SK-N-SH (cell line): ENCODE measurements around the gene TMEM163. TPM values are rescaled to one million over a fixed set of nuclear protein-coding genes. Genes with fewer than 3 reads are reported as not detected.

Experiments used
- CTCF ChIA-PET: fragments of 300-600, 350-600 bp; formaldehyde crosslinking; extraction: SDS; loops from one replicate; lab custom pipeline; 2021; lab: Yijun Ruan, JAX
- POLR2A ChIA-PET: fragments of 350-600 bp; sonication (Branson Sonifier 250); formaldehyde crosslinking; extraction: SDS; loops from one replicate; lab custom pipeline; 2020; ENCODE audit warnings: antibody characterized with exemption, inconsistent platforms; lab: Yijun Ruan, JAX
- DNase-seq: peaks from one replicate; pipeline ENCODE4 v3.0.0; 2012
- H2AFZ ChIP-seq: fragments of 200-600 bp; sonication (generic); 2 replicates; pipeline ENCODE4 v1.8.1; 2016; ENCODE audit warnings: antibody characterized with exemption, mild to moderate bottlenecking, low read depth
- H3F3A ChIP-seq: fragments of 200-600 bp; sonication (generic); replicated peaks from 2 replicates; pipeline ENCODE3; 2016; ENCODE audit warnings: antibody characterized with exemption, mild to moderate bottlenecking; ENCODE audit not compliant: insufficient read depth
- H3K27ac ChIP-seq, 2 experiments: fragments of 200-500 bp in 1 of 2; fragments of 200-600 bp in 1 of 2; sonication (Bioruptor generic) in 1 of 2; sonication (generic), shearing (Covaris generic) in 1 of 2; 2 replicates each; pipeline versions ENCODE4 v1.5.1 to v1.6.1; 2014 to 2016; ENCODE audit warnings: low read depth in 2 of 2, inconsistent platforms in 1 of 2, low read length in 1 of 2, mild to moderate bottlenecking in 1 of 2, mixed read lengths in 1 of 2
- H3K27me3 ChIP-seq: fragments of 200-600 bp; sonication (generic), shearing (Covaris generic); 2 replicates; pipeline ENCODE4 v1.6.1; 2016; ENCODE audit warnings: mixed run types; ENCODE audit not compliant: insufficient read depth
- H3K36me3 ChIP-seq, 2 experiments: fragments of 200-500 bp in 1 of 2; fragments of 200-600 bp in 1 of 2; sonication (Bioruptor generic) in 1 of 2; sonication (generic) in 1 of 2; replicated peaks in 1 of 2; 2 replicates each; pipeline versions ENCODE3 to v1.5.1; 2014 to 2016; ENCODE audit warnings: low read length in 1 of 2, mild to moderate bottlenecking in 1 of 2; ENCODE audit not compliant: insufficient read depth in 2 of 2, control insufficient read depth in 1 of 2
- H3K4me1 ChIP-seq, 2 experiments: fragments of 200-500 bp in 1 of 2; fragments of 200-600 bp in 1 of 2; sonication (Bioruptor generic) in 1 of 2; sonication (generic), shearing (Covaris generic) in 1 of 2; 2 replicates each; pipeline versions ENCODE4 v1.5.1 to v1.6.1; 2014 to 2016; ENCODE audit warnings: low read depth in 1 of 2, low read length in 1 of 2, mixed run types in 1 of 2; ENCODE audit not compliant: insufficient read depth in 2 of 2, control insufficient read depth in 1 of 2
- H3K4me2 ChIP-seq: fragments of 200-600 bp; sonication (generic), shearing (Covaris generic); 2 replicates; pipeline ENCODE4 v1.6.1; 2017; ENCODE audit warnings: mixed run types
- H3K4me3 ChIP-seq, 2 experiments: fragments of 200-500 bp in 1 of 2; fragments of 200-600 bp in 1 of 2; sonication (Bioruptor generic) in 1 of 2; sonication (generic), shearing (Covaris generic) in 1 of 2; 2 replicates each; pipeline versions ENCODE4 v1.5.1 to v1.8.1; 2014 to 2016; ENCODE audit warnings: low read depth in 2 of 2, inconsistent platforms in 1 of 2, low read length in 1 of 2, mild to moderate bottlenecking in 1 of 2, mixed read lengths in 1 of 2, moderate library complexity in 1 of 2
- H3K79me2 ChIP-seq: fragments of 200-600 bp; sonication (generic); 2 replicates; pipeline ENCODE4 v1.8.1; 2017; ENCODE audit warnings: mild to moderate bottlenecking; ENCODE audit not compliant: insufficient read depth
- H3K9ac ChIP-seq: fragments of 200-600 bp; sonication (generic); 2 replicates; pipeline ENCODE4 v1.6.1; 2017; ENCODE audit warnings: mixed run types
- H3K9me2 ChIP-seq: fragments of 200-600 bp; sonication (generic); 2 replicates; pipeline ENCODE4 v1.6.1; 2017; ENCODE audit warnings: mixed run types
- H3K9me3 ChIP-seq: fragments of 200-600 bp; sonication (generic); 2 replicates; pipeline ENCODE4 v1.6.1; 2017; ENCODE audit warnings: mixed run types, mild to moderate bottlenecking, moderate library complexity
- H4K20me1 ChIP-seq: fragments of 200-600 bp; sonication (generic); 2 replicates; pipeline ENCODE4 v1.6.1; 2017; ENCODE audit warnings: mild to moderate bottlenecking, mixed run types; ENCODE audit not compliant: insufficient read depth
- EP300 ChIP-seq, 2 experiments: IDR thresholded peaks; 2 replicates each; pipeline versions ENCODE4 v1.4.0 to v1.6.1; 2012; ENCODE audit warnings: borderline replicate concordance in 1 of 2, low read depth in 1 of 2, low read length in 1 of 2
- EZH2phosphoT487 ChIP-seq: fragments of 200-600 bp; sonication (generic); IDR thresholded peaks from 2 replicates; pipeline ENCODE4 v1.6.1; 2017; ENCODE audit warnings: low read depth, mixed run types, mild to moderate bottlenecking, antibody characterized with exemption, moderate library complexity, borderline replicate concordance
- FOSL2 ChIP-seq: IDR thresholded peaks from 2 replicates; pipeline ENCODE4 v1.4.0; 2012; ENCODE audit warnings: low read depth, mild to moderate bottlenecking, moderate library complexity, borderline replicate concordance
- GATA2 ChIP-seq: sonication (generic); formaldehyde crosslinking; IDR thresholded peaks from 2 replicates; pipeline ENCODE4 v1.5.0; 2020; ENCODE audit warnings: mild to moderate bottlenecking, missing genetic modification reagents
- MEF2A ChIP-seq: IDR thresholded peaks from 2 replicates; pipeline ENCODE4 v1.4.0; 2012; ENCODE audit warnings: low read depth, borderline replicate concordance
- NFIC ChIP-seq: IDR thresholded peaks from 2 replicates; pipeline ENCODE4 v1.4.0; 2012; ENCODE audit warnings: borderline replicate concordance
- RAD21 ChIP-seq: IDR thresholded peaks from 2 replicates; pipeline ENCODE4 v1.6.1; 2012; ENCODE audit warnings: mild to moderate bottlenecking, low read length
- SIN3A ChIP-seq: IDR thresholded peaks from 2 replicates; pipeline ENCODE4 v1.6.1; 2012; ENCODE audit warnings: low read depth, mild to moderate bottlenecking, low read length, moderate library complexity, borderline replicate concordance
- SMC3 ChIP-seq: IDR thresholded peaks from 2 replicates; pipeline ENCODE4 v1.6.1; 2012; ENCODE audit warnings: low read depth, low read length, improper control_type of control experiment
- TCF12 ChIP-seq: IDR thresholded peaks from 2 replicates; pipeline ENCODE4 v1.4.0; 2012
- WGBS: methylation state at CpG from one replicate; pipeline ENCODE4 v1.1.6; 2017; ENCODE audit warnings: low lambda C conversion rate; 5-methylcytosine and 5-hydroxymethylcytosine counted together
- polyA plus RNA-seq, 3 experiments: library from polyadenylated mRNA; depleted of rRNA; stranded (reverse); fragments of >200 nt; gene quantifications; 2 replicates each; pipeline ENCODE4 v1.2.3, GENCODE V29; 2012
- TF ChIP-seq, protein P1 (sequence below): IDR thresholded peaks from 2 replicates; pipeline ENCODE4 v1.6.1; 2012; ENCODE audit warnings: mild to moderate bottlenecking, low read depth, low read length, moderate library complexity
- TF ChIP-seq, protein P2 (sequence below): IDR thresholded peaks from 2 replicates; pipeline ENCODE4 v1.4.0; 2012; ENCODE audit warnings: low read depth, borderline replicate concordance
- TF ChIP-seq, protein P3 (sequence below): fragments of 150-350 bp; IDR thresholded peaks from 2 replicates; pipeline ENCODE4 v1.6.1; 2017; ENCODE audit warnings: antibody characterized with exemption, low read length, low read depth, borderline replicate concordance
- TF ChIP-seq, protein P4 (sequence below): IDR thresholded peaks from 2 replicates; pipeline ENCODE4 v1.4.0; 2012; ENCODE audit warnings: low read depth, borderline replicate concordance

Gene TMEM163
- polyA plus RNA-seq, 1 of the 3 experiments (the other 2 are of a cell fraction): not detected

DNA sequence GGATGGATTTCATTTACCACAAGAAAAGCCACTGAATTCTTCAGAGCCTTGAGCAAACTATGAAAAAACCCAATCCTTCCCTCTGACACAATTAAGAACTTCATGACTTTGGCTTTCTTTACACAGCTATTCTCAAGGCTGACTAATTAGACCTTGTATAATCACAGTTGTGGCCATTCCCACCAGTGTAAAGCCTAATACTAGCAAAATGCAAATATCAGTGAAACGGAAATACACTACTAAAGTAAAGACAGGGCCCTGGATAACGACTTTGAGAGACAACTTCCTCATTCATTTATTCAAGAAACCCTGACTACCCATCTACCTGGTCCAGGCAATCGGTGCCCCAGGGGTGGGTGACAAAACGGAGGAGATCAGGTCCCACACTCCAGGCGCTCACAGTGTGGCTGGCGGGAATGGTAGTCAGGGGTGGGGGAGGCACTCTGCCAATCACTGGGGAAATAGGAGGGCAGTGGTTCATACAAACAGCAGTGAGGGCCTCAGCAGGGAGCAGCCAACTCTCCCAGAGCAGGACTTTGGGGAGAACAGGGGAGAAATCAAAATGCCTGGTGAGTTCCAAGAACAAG lies 28.1 kb downstream of the TMEM163 start:
- ChIA-PET CTCF (no interaction called here), POLR2A (no interaction called here)
- Histone ChIP-seq H3K27ac (no peak overlapping the region), H3F3A (no peaks in the 10 kb centered on the region), H3K4me2 (no peak overlapping the region), H3K27me3 (no peaks in the 10 kb centered on the region), H3K4me3 (no peak overlapping the region), H3K36me3 (no peaks in the 10 kb centered on the region), H2AFZ (no peak overlapping the region), H3K9ac (no peak overlapping the region), H3K79me2 (no peaks in the 10 kb centered on the region), H3K9me2 (no peaks in the 10 kb centered on the region), H3K4me1 (no peaks in the 10 kb centered on the region), H3K9me3 (no peaks in the 10 kb centered on the region), H4K20me1 (no peaks in the 10 kb centered on the region)
- TF ChIP-seq NFIC (no peak), MEF2A (no peak), SIN3A (no peak), SMC3 (no peak), GATA2 (CRISPR knock-in tag) (no peak), EP300 (IDR thresholded peaks at IDR 0.05; ENCODE audit: borderline replicate concordance in 1 of 2, low read depth in 1 of 2, low read length in 1 of 2) (no peak), RAD21 (no peak), FOSL2 (no peak), TCF12 (no peak), EZH2phosphoT487 (no peak)
- TF ChIP-seq, protein P1, sequence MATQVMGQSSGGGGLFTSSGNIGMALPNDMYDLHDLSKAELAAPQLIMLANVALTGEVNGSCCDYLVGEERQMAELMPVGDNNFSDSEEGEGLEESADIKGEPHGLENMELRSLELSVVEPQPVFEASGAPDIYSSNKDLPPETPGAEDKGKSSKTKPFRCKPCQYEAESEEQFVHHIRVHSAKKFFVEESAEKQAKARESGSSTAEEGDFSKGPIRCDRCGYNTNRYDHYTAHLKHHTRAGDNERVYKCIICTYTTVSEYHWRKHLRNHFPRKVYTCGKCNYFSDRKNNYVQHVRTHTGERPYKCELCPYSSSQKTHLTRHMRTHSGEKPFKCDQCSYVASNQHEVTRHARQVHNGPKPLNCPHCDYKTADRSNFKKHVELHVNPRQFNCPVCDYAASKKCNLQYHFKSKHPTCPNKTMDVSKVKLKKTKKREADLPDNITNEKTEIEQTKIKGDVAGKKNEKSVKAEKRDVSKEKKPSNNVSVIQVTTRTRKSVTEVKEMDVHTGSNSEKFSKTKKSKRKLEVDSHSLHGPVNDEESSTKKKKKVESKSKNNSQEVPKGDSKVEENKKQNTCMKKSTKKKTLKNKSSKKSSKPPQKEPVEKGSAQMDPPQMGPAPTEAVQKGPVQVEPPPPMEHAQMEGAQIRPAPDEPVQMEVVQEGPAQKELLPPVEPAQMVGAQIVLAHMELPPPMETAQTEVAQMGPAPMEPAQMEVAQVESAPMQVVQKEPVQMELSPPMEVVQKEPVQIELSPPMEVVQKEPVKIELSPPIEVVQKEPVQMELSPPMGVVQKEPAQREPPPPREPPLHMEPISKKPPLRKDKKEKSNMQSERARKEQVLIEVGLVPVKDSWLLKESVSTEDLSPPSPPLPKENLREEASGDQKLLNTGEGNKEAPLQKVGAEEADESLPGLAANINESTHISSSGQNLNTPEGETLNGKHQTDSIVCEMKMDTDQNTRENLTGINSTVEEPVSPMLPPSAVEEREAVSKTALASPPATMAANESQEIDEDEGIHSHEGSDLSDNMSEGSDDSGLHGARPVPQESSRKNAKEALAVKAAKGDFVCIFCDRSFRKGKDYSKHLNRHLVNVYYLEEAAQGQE: no peak
- TF ChIP-seq, protein P2, sequence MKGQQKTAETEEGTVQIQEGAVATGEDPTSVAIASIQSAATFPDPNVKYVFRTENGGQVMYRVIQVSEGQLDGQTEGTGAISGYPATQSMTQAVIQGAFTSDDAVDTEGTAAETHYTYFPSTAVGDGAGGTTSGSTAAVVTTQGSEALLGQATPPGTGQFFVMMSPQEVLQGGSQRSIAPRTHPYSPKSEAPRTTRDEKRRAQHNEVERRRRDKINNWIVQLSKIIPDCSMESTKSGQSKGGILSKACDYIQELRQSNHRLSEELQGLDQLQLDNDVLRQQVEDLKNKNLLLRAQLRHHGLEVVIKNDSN: no peak
- TF ChIP-seq, protein P3, sequence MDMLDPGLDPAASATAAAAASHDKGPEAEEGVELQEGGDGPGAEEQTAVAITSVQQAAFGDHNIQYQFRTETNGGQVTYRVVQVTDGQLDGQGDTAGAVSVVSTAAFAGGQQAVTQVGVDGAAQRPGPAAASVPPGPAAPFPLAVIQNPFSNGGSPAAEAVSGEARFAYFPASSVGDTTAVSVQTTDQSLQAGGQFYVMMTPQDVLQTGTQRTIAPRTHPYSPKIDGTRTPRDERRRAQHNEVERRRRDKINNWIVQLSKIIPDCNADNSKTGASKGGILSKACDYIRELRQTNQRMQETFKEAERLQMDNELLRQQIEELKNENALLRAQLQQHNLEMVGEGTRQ: no peak
- TF ChIP-seq, protein P4, sequence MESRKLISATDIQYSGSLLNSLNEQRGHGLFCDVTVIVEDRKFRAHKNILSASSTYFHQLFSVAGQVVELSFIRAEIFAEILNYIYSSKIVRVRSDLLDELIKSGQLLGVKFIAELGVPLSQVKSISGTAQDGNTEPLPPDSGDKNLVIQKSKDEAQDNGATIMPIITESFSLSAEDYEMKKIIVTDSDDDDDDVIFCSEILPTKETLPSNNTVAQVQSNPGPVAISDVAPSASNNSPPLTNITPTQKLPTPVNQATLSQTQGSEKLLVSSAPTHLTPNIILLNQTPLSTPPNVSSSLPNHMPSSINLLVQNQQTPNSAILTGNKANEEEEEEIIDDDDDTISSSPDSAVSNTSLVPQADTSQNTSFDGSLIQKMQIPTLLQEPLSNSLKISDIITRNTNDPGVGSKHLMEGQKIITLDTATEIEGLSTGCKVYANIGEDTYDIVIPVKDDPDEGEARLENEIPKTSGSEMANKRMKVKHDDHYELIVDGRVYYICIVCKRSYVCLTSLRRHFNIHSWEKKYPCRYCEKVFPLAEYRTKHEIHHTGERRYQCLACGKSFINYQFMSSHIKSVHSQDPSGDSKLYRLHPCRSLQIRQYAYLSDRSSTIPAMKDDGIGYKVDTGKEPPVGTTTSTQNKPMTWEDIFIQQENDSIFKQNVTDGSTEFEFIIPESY: no peak
- DNase-seq: no peak
- 44% methylated on average over 6 of the region's 6 CpGs for WGBS
